Stimulated activated CD4-positive, alpha-beta T cell treated with anti-CD3 and anti-CD28 coated beads, Interleukin-2, amount 100 ng/mL, for 4 hours (primary cell): ENCODE measurements around the gene DIPK1A.

Experiments used
- DNase-seq: peaks from one replicate; pipeline ENCODE4 v3.0.0-alpha.2; 2020; ENCODE audit warnings: low read depth

DIPK1A gene

GRCh38 chr1:92842082-92843045 is 118.9 kb downstream of the DIPK1A start:
- DNase-seq = no peak

DNA sequence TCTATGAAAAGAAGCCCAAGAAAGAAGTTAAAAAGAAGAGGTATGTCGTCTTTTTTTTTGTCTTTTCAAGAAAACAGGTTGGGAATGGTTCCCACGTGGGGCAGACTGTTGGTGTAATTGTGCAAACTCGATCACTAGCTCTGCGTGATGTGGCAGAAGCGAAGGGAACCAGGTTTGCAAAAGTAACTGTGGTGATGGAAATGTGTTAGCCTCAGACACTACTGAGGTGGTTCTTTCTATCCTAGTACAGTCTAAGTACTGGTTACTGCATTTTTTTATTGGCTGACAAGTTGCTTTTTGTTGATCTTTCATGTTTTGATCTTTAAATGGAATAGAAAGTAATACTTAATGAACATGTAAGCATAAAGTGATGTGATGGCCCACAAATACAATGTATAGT is 120.7 kb downstream of the DIPK1A start:
- no peak for DNase-seq

DNA sequence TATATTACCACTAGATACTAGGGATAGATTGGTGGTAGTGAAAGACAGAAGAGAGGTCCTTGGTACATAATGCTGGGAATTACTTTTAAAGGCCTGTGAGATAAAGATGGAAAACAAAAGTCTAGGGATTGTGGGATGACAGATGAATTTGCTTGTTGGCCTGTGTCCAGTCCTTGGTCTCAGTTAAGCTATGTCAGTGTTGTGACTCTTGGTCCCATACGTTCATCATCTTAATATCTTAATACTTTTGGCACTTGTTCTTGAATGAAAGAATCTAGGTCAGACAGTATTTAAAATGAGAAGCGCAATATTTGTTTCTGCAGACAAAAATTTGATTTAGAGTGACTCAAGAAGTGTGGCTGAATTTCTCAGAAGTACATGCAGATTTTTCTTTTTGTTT is 121.8 kb downstream of the DIPK1A start:
- DNase-seq = no peak

DNA sequence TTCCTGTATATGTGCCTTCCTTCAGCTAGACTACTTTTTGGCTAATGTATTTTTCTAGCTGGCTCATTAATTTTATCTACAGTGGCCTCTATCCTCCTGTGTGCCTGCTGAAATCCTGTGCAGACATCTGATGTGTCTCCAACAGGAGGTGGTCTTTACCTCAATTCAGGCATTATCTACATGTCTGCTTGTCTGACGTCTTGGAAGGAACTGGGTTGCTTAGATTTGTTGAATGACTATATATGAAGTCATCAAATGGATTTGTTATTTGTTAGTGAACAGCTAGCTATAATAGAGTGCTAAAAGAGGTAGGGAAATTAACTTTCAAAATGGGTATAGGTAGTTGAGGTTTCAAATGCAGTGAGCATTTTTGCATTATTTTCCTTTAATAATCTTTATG is 122.7 kb downstream of the DIPK1A start:
- no peak for DNase-seq

DNA sequence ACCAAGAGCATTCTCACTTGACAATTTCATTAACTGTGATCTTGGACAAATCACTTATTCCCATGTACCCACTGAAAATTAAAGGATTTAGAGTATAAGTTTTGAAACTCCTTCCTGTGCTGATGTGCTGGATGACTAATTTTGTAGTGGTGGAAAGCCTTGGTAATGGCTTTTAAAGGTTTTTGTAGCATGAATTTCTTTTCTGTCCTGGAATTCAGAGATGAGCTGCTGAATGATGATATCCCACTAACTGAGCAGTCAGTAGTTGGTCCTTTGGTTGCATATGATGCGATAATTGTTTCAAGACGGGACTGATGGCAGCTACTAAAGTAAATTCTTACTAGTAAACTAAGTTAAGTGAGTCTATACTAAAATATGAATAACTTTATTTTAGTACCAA is 124.2 kb downstream of the DIPK1A start:
- DNase-seq = no peak

GRCh38 chr1:92834617-92835016 is 126.6 kb downstream of the DIPK1A start:
- no peak for DNase-seq

- DNase-seq = no peak
Measured at GRCh38 chr1:92833840-92834239, 127.4 kb downstream of the DIPK1A start.

GRCh38 chr1:92832537-92833114 is 128.6 kb downstream of the DIPK1A start:
- DNase-seq = no peak

- peak; percentile 95 for DNase-seq
Measured at GRCh38 chr1:92831762-92832536, 129.3 kb downstream of the DIPK1A start, which contains the start of gene RPL5. Gene RPL5 (plus strand): TSS chr1:92832040. CDS start chr1:92832115, 75 bp downstream.

- no peak for DNase-seq
Measured at GRCh38 chr1:92831368-92831761, 129.9 kb downstream of the DIPK1A start.

- no peak for DNase-seq
Measured at GRCh38 chr1:92826792-92827191, 134.5 kb downstream of the DIPK1A start.

DNA sequence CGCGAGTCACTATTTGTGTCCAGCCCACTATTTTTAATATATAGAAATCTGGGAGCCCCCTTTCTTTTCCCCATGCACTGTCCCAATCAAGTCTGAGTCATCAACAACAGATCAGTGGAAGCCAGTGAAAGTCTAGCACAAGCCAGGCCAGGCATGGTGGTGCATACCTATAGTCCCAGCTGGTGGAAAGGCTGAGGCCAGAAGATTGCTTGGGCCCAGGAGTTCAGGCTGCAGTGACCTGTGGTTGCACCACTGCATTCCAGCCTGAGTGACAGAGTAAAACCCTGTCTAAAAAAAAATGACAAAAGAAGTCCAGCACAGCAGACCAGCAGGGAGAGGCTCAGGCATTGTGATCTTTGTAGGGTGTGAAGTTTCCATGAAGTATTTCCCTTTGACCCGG is 138.4 kb downstream of the DIPK1A start:
- DNase-seq = no peak

DNA sequence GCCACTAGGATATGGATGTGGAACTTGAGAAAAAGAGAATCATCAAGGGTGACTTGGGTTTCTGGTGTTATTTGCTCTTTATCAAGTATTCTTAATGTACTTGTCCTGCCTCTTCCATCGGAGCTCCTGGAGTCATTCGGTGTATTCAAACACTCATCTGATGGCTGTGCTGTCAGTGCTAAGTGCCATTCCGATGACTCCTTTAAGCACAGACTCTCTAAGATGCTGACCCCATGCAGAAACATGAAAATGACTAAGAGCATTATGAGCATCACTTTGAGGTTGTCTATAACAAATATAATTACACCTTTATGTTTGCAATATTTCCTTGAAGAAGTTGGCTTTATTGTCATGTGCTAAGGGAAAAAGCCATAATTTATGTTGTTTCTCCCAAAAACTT is 140.7 kb downstream of the DIPK1A start:
- DNase-seq = no peak

DNA sequence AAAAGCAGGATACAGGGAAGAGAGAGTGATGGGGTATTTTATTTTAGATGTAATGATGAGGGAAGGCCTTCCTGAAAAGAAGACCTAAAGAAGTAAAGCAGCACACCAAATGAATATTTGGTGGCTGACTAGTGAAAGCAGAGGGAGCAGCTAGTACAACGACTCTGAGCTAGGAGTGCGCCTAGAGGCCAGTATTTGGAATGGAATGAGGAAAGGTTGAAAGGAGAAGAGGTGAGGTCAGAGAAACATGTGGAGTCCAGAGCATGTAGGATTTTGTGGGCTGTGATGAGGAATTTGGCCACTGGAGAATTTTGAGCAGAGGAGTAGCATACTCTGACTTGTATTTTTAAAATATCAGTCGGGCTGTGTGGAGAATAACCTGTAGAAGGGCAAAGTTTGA is 141.2 kb downstream of the DIPK1A start:
- no peak for DNase-seq

- peak; percentile 11 for DNase-seq
Measured at GRCh38 chr1:92817986-92818764, 143.1 kb downstream of the DIPK1A start.

- DNase-seq = no peak
Measured at GRCh38 chr1:92817137-92817697, 144.0 kb downstream of the DIPK1A start.

GRCh38 chr1:92816732-92817131 is 144.5 kb downstream of the DIPK1A start:
- DNase-seq = no peak

- DNase-seq = no peak
Measured at GRCh38 chr1:92808381-92808780, 152.9 kb downstream of the DIPK1A start.

- no peak for DNase-seq
Measured at GRCh38 chr1:92805216-92805615, 156.0 kb downstream of the DIPK1A start.

- DNase-seq = no peak
Measured at GRCh38 chr1:92804721-92805201, 156.5 kb downstream of the DIPK1A start.

- no peak for DNase-seq
Measured at GRCh38 chr1:92803140-92803887, 157.9 kb downstream of the DIPK1A start.
